ENCODE measurements around the gene KAT2B.

DNA sequence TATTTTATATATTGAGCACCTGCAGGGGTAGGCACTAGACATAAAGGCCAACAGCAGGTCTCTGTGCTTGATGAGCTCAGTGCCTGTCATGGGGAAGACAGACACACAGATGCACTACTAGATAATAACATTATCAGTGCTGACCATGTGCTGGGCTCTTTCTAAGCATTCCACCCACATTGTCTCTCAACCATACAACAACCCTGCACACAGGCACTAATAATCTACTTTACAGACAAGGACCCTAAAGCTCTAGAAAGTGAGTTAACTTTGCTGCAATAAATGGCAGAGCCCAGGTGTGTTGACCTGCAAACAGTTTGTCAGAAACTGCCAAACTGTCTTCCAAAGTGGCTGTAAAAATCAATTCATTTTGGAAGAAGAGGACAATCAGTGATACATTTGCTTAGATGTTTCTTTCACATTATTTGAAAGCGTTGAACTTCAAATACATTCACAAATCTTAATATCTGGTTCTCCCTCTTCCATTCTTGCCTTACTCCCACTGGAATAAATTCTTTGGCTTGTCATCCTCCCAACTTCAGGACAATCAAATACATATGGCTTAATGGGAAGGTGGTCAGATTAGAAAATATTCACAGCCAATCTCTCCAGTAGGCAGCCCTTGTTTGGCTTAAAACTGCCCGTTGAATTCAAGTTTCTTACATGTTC is 17.2 kb upstream of the KAT2B start:
- TF ChIP-seq, protein P1, sequence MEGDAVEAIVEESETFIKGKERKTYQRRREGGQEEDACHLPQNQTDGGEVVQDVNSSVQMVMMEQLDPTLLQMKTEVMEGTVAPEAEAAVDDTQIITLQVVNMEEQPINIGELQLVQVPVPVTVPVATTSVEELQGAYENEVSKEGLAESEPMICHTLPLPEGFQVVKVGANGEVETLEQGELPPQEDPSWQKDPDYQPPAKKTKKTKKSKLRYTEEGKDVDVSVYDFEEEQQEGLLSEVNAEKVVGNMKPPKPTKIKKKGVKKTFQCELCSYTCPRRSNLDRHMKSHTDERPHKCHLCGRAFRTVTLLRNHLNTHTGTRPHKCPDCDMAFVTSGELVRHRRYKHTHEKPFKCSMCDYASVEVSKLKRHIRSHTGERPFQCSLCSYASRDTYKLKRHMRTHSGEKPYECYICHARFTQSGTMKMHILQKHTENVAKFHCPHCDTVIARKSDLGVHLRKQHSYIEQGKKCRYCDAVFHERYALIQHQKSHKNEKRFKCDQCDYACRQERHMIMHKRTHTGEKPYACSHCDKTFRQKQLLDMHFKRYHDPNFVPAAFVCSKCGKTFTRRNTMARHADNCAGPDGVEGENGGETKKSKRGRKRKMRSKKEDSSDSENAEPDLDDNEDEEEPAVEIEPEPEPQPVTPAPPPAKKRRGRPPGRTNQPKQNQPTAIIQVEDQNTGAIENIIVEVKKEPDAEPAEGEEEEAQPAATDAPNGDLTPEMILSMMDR (IDR thresholded peaks at IDR 0.05): no peak
- TF ChIP-seq YY1 (IDR thresholded peaks at IDR 0.05; ENCODE audit: low read depth) (no peak), NRF1 (IDR thresholded peaks at IDR 0.05; ENCODE audit: low read depth, low read length) (no peak), RAD21 (IDR thresholded peaks at IDR 0.05; ENCODE audit: low read length) (peak; percentile 28; the same call in 1 of the 2 replicates), POLR2AphosphoS5 (IDR thresholded peaks at IDR 0.05; ENCODE audit: low read depth, low read length) (no peak), RFX5 (IDR thresholded peaks at IDR 0.05; ENCODE audit: low read length) (no peak), ZBTB33 (IDR thresholded peaks at IDR 0.05; ENCODE audit: borderline replicate concordance, low read depth) (no peak), REST (IDR thresholded peaks at IDR 0.05; ENCODE audit: low read depth, low read length) (no peak), NFIC (IDR thresholded peaks at IDR 0.05; ENCODE audit: borderline replicate concordance) (no peak), RCOR1 (IDR thresholded peaks at IDR 0.05; ENCODE audit: low read length) (peak; percentile 71), EZH2phosphoT487 (IDR thresholded peaks at IDR 0.05; ENCODE audit: borderline replicate concordance, low read depth) (no peak), EP300 (IDR thresholded peaks at IDR 0.05; ENCODE audit: borderline replicate concordance in 1 of 2, low read depth in 1 of 2, low read length in 1 of 2) (peak in 1 of 2 experiments; percentile 62; a peak in 2 of 4 replicates), MEF2A (IDR thresholded peaks at IDR 0.05; ENCODE audit: borderline replicate concordance, low read depth) (no peak)
- TF ChIP-seq, protein P2, sequence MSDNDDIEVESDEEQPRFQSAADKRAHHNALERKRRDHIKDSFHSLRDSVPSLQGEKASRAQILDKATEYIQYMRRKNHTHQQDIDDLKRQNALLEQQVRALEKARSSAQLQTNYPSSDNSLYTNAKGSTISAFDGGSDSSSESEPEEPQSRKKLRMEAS (IDR thresholded peaks at IDR 0.05; ENCODE audit: low read depth): no peak

All from SK-N-SH (cell line).